Mucosa of rectum (tissue), 2 donors: ENCODE results near the gene TASOR.
"Not testable (repeated sequence)": the region's sequence is repeated elsewhere in the genome, so short reads cannot be mapped to it uniquely, and the experiment has no call there.

Experiments used
- H3K27ac ChIP-seq, 2 donors: one replicate each; pipeline ENCODE4 v1.7.0; 2013; ENCODE audit warnings: inconsistent platforms in 2 of 2, low read depth in 2 of 2, low read length in 2 of 2
- H3K27me3 ChIP-seq, 2 donors: one replicate each; pipeline ENCODE4 v1.7.0; 2013; ENCODE audit warnings: low read length in 2 of 2; ENCODE audit not compliant: control insufficient read depth in 2 of 2, insufficient read depth in 2 of 2
- H3K36me3 ChIP-seq, 2 donors: one replicate each; pipeline ENCODE4 v1.7.0; 2013; ENCODE audit warnings: low read length in 2 of 2; ENCODE audit not compliant: control insufficient read depth in 2 of 2, insufficient read depth in 2 of 2
- H3K4me1 ChIP-seq, 2 donors: one replicate each; pipeline ENCODE4 v1.7.0; 2013; ENCODE audit warnings: low read length in 2 of 2, mild to moderate bottlenecking in 1 of 2; ENCODE audit not compliant: control insufficient read depth in 2 of 2, insufficient read depth in 2 of 2
- H3K4me3 ChIP-seq, 2 donors: one replicate each; pipeline ENCODE4 v1.7.0; 2013; ENCODE audit warnings: low read length in 2 of 2
- H3K9ac ChIP-seq, 2 donors: one replicate each; pipeline ENCODE4 v1.7.0; 2013; ENCODE audit warnings: low read length in 2 of 2, low read depth in 1 of 2, mild to moderate bottlenecking in 1 of 2
- H3K9me3 ChIP-seq, 2 donors: one replicate each; pipeline ENCODE4 v1.7.0; 2013; ENCODE audit warnings: low read length in 2 of 2; ENCODE audit not compliant: control insufficient read depth in 2 of 2
- donor health status: healthy.
- donor health status: Normal muscosa, but diverticular disease.

The TASOR gene

DNA sequence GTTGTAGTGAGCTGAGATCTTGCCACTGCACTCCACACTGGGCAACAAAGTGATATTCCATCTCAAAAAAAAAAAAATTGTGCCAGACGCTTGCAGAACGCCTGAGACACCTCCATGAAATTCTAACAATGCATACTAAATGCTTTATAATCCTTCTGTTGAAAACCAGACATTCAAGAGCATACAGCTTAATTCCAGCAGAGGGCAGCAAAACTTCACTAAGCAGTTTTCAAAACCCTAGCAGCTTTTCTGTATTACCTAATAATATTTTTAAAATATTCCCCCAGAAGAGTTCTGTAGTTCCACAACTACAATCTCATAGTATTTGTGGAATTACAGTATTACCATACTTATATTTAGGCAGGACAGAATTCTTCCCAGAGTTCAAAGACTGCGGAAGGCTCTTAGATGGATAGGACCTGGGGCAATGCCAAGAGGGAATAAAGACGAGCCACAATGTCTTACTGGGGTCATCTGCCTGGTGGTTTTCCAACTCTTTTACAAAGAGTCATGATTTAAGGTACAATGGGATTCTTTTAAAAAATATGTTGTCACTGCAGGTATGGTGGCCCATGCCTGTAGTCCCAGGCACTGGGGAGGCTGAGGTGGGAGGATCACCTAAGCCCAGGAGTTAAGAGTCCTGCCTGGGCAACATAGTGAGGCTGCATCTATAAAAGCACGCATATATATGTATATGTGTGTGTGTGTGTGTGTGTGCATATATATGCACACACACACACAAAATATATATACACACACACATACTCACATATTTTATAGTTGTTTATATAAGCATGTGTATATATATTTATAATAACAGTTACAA lies 19.6 kb upstream of the TASOR start:
- no peaks in the 10 kb centered on the region for H3K4me1 ChIP-seq
- no peak overlapping the region for H3K27ac ChIP-seq
- H3K4me3 ChIP-seq = no peak overlapping the region
- no peaks in the 10 kb centered on the region for H3K9me3 ChIP-seq
- no peaks in the 10 kb centered on the region for H3K27me3 ChIP-seq
- no peaks in the 10 kb centered on the region for H3K36me3 ChIP-seq
- no peak overlapping the region for H3K9ac ChIP-seq

DNA sequence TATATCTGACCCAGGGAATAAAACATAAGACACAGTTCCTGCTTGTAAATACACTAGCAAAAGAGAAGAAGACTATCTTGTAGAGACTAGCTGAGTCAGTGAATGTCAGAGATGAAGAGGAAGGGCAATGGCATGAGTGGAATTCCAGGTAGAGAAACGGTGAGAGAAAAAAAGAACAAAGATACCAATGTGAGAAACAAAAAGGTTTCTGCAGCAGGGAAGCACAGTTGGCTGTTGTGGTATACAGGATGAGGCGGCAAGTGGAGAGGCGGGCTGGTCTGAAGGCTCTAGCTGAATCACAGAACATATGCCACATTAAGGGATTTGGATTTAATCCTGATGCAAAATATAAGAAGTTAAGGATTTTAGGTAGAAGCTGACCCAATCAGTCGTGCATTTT lies 17.1 kb upstream of the TASOR start:
- Histone ChIP-seq H3K4me1 (no peaks in the 10 kb centered on the region), H3K27me3 (no peaks in the 10 kb centered on the region), H3K4me3 (no peak overlapping the region), H3K9ac (no peak overlapping the region), H3K36me3 (no peaks in the 10 kb centered on the region), H3K27ac (no peak overlapping the region), H3K9me3 (no peaks in the 10 kb centered on the region)

DNA sequence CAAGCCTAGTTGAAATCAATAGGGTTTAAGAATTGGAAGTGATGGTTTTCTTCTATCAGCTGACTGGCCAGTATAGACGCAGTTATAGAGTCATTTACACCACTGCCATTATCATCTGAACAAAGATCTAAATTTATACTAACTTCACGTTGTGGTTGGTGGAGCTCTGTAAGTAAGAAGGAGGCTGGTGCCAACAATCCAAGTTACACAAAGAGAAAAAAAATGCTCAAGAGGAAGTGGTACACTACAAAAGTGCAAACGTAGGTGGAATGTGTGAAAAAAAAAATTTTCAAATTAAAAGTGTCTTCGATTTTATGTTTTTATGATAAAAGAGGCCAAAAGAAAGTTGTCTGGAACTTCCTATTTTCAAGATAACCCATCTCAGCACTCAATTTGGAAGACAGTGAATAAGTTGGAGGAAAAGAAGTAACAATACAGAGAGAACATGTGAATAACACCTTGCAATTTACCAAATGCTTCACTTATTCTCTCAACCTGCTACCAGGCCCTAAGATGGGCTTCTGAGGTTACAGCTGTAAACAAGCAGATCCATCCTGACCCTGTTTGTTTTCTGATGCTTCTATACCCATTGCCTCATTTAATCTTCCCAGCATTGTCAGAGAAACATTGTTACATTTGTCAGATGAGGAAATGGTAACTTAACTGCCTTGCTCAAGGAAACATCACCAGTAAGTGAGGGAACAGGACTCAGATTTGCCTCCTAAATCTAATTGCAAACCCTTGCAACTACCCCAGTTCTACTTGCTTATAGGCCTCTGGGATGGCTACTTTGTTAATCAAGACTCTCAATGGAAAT lies 12.0 kb upstream of the TASOR start:
- Histone ChIP-seq H3K27ac (no peak overlapping the region), H3K36me3 (no peaks in the 10 kb centered on the region), H3K9me3 (no peaks in the 10 kb centered on the region), H3K27me3 (no peaks in the 10 kb centered on the region), H3K4me1 (no peaks in the 10 kb centered on the region), H3K4me3 (no peak overlapping the region), H3K9ac (no peak overlapping the region)

DNA sequence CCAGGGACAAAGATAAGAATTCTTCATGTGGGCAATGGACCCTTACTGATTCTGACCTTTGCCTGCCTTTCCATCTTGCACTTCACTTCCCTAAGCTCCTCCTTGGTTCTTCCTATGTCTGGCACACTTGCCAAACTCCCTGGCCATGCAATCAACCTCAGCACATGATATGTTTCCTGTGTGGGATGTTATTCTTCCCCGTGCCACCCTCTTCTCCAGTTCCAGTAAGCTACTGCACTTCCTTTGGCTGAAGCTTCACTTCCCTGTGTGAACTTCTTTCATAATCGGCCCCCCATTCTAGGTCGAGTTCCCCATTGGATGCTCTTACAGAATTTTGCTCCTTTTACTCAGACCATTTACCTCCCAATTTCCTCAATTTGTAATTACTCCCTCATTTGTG lies 10.7 kb upstream of the TASOR start:
- H3K27ac ChIP-seq = no peak overlapping the region
- no peak overlapping the region for H3K4me3 ChIP-seq
- no peaks in the 10 kb centered on the region for H3K36me3 ChIP-seq
- H3K27me3 ChIP-seq = no peaks in the 10 kb centered on the region
- no peak overlapping the region for H3K9ac ChIP-seq
- H3K9me3 ChIP-seq = no peaks in the 10 kb centered on the region
- no peaks in the 10 kb centered on the region for H3K4me1 ChIP-seq

DNA sequence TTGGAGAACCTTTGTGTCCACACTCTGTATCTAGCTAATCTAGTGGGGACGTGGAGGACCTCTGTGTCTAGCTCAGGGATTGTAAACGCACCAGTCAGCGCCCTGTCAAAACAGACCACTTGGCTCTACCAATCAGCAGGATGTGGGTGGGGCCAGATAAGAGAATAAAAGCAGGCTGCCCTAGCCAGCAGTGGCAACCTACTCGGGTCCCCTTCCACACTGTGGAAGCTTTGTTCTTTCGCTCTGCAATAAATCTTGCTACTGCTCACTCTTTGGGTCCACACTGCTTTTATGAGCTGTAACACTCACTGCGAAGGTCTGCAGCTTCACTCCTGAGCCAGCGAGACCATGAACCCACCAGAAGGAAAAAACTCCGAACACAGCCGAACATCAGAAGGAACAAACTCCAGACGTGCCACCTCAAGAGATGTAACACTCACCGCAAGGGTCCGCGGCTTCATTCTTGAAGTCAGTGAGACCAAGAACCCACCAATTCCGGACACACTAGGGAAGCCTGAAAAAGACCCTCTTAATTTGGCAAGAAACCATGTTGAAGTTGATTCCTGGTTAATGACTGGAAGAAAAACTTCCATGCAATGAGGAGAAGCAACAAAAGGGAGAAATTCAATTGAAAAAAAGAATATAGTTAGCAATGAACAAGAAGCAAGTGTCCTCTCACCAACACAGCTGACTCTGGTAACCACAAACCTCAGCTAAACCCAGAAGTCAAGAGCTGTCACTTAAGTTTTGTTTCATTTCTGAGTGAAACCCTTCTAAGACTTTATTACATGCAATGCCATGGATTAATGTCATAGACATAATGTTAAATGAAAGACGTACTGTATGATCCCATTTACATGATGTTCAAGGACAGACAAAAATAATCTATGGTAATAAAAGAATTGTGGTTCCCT lies 9.7 kb upstream of the TASOR start:
- H3K4me3 ChIP-seq, H3K9me3 ChIP-seq, H3K36me3 ChIP-seq, H3K27me3 ChIP-seq, H3K9ac ChIP-seq, H3K27ac ChIP-seq, H3K4me1 ChIP-seq: not testable (repeated sequence)

DNA sequence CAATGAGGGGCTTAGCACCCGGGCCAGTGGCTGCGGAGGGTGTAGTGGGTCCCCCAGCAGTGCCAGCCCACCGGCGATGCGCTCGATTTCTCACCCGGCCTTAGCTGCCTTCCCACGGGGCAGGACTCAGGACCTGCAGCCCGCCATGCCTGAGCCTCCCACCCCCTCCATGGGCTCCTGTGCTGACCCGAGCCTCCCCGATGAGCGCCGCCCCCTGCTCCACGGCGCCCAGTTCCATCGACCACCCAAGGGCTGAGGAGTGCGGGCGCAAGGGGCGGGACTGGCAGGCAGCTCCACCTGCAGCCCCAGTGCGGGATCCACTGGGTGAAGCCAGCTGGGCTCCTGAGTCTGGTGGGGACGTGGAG lies 8.9 kb upstream of the TASOR start:
- H3K9me3 ChIP-seq, H3K9ac ChIP-seq, H3K36me3 ChIP-seq, H3K27ac ChIP-seq, H3K27me3 ChIP-seq, H3K4me1 ChIP-seq, H3K4me3 ChIP-seq: not testable (repeated sequence)

DNA sequence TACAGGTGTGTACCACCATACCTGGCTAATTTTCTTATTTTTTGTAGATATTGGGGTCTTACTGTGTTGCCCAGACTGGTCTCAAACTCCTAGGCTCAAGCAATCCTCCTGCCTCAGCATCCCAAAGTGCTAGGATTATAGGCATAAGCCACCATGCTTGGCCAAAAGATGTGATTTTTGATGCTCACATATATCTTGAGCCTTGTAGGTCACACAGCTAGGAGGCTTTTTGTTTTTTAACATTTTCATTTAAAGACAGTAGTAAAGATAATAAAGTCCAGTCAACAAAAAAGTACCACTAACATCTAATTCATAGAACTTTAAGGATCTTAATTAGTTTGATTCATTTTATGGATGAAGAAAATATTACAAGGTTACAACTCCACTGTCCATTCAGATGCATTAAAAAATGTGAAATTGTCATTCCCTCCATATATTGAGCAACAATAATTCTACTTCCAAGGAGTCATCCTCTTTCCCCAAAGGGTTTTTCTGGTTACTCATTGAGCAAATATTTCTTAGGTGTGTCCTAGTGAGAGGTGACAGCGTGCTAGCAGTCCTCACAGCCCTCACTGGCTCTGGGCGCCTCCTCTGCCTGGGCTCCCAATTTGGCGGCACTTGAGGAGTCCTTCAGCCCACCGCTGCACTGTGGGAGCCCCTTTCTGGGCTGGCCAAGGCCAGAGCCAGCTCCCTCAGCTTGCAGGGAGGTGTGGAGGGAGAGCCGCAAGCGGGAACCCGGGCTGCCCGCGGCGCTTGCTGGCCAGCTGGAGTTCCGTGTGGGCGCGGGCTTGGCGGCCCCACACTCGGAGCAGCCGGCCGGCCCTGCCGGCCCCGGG lies 8.3 kb upstream of the TASOR start:
- H3K27me3 ChIP-seq = no peaks in the 10 kb centered on the region
- H3K4me3 ChIP-seq = no peak overlapping the region
- H3K4me1 ChIP-seq = no peaks in the 10 kb centered on the region
- H3K9me3 ChIP-seq = no peaks in the 10 kb centered on the region
- no peak overlapping the region for H3K9ac ChIP-seq
- H3K36me3 ChIP-seq = no peaks in the 10 kb centered on the region
- no peak overlapping the region for H3K27ac ChIP-seq

DNA sequence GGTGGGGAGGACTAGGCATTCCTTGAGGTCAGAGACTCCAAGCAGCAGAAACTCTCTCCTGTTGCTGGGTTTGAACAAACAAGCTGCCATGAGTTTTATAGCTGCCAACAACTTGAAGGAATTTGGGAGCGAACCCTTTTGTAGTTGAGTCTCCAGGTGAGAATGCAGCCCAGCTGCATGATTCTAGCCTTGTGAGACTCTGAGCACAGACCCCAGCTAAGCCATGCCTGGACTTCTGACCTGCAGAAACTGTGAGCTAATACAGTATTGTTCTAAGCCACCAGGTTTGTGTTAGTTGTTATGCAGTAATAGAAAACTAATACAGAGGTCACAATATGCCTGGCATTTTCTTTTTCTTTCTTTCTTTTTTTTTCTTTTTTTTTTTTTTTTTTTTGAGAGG lies 6.2 kb upstream of the TASOR start:
- Histone ChIP-seq H3K27me3 (no peaks in the 10 kb centered on the region), H3K9me3 (no peaks in the 10 kb centered on the region), H3K4me1 (no peaks in the 10 kb centered on the region), H3K36me3 (no peaks in the 10 kb centered on the region), H3K4me3 (no peak overlapping the region), H3K27ac (no peak overlapping the region), H3K9ac (no peak overlapping the region)

DNA sequence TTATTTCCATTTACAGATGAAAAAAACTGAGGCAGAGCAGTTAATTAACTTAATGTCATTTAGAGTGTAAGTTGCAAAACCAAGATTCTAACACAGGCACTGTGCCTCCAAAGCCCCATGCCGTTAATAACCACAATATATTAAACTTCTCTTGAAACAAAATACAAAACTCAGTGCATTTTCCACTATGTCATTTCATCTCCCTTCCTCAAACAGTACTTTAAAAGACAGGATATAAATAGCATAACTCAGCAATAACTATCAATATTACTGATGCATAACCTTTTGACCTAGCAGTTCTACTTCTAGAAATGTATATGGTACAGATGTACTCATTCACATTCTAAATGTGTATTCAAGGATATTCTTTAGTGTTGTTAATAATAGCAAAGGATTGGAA lies 5.1 kb upstream of the TASOR start:
- Histone ChIP-seq H3K27me3 (no peaks in the 10 kb centered on the region), H3K9ac (no peak overlapping the region), H3K27ac (no peak overlapping the region), H3K36me3 (no peaks in the 10 kb centered on the region), H3K9me3 (no peaks in the 10 kb centered on the region), H3K4me1 (peaks cover 0 to 6% of the 10 kb centered on the region in 2 donors), H3K4me3 (no peak overlapping the region)
